Tongue (tissue), 2 donors: ENCODE data around the gene ZNF860. TPM values are rescaled to one million over a fixed set of nuclear protein-coding genes. Genes with fewer than 3 reads are reported as not detected.

Source experiments
- DNase-seq: peaks from one replicate; pipeline ENCODE4 v3.0.0-alpha.2; 2015
- total RNA-seq: library from RNA; depleted of rRNA; stranded (reverse); fragments of >200 nt; gene quantifications from one replicate; pipeline ENCODE4 v1.2.3, GENCODE V29; 2014

Gene ZNF860
- total RNA-seq = 1.9 TPM

DNA sequence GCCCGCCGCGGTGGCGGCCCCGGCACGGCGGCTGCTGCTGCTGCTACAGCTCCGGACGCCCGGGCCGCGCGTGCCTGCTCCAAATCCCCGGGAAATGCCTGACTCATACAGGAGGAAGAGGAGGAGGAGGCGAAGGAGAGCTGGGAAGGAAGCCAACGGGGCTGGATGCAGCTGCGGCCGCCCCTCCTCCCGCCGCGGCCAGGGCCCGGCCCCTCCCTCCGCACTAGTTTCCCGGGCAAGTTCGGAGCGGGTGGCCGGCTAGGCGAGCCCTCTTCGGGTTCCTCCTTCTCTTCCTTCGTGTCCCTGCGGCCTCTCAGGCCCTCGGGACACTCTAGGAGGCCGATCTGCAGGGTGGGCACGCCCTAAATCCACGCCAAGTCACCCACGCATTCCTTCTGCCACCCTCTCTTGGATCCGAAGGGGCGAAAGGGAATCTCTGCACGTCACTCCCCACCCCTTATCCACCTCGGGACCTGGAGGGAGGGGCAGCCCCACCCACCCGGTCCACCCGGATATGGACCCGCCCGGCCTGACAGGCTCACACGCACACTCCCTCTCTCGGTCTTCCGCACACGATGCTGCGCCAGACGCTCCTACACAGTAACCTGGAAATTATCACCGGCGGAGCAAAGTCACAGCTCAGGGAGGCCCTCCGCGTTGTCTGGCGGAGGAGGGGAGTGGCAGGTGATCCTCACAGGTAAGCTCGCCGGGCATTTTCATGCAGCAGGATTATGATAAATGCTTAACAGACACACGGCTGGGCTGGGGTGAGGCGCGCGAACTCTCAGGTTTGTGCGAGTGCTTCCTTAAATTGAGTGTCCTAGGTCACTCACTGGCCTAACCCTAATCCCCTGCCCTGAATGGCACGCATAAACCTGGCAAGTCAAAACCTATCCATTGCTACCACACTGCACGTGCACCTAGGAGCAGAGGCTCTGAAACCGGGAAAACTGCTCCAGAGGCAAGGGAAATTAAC is at the start of gene ZNF860, which contains the start of gene OSBPL10:
Gene ZNF860 (plus strand): TSS at position 545 of the 976 bp plus-strand sequence. CDS start 7,330 bp downstream, outside the sequence.
Gene OSBPL10 (minus strand): TSS at position 57 of the 976 bp plus-strand sequence. CDS start 83 bp downstream, outside the sequence.
- DNase-seq = peak; percentile 92

GRCh38 chr3:31932990-31933389 is 48.6 kb upstream of the ZNF860 start:
- no peak for DNase-seq

DNA sequence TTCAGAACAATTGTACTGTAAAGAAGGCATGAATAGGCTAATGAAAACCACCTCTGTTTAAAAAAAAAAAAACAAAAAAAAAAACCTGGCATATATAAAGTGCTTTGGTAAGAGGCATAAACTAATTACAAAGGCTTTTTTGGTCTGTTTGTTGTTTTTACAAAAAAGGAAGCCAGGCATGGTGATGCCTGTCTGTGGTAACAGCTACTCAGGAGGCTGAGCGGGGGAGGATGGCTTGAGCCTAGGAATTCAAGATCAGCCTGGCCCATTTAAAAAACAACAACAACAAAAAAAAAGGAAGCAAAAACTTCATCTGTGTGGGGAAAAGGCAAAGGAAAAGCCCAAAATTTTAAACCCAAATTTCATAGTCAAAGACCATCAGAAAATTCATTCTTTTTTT is 47.5 kb upstream of the ZNF860 start:
- no peak for DNase-seq

GRCh38 chr3:31934866-31935265 is 46.7 kb upstream of the ZNF860 start:
- DNase-seq = no peak

- peak; percentile 18 for DNase-seq
These were observed 45.0 kb upstream of the ZNF860 start for GRCh38 chr3:31936420-31937060.

DNA sequence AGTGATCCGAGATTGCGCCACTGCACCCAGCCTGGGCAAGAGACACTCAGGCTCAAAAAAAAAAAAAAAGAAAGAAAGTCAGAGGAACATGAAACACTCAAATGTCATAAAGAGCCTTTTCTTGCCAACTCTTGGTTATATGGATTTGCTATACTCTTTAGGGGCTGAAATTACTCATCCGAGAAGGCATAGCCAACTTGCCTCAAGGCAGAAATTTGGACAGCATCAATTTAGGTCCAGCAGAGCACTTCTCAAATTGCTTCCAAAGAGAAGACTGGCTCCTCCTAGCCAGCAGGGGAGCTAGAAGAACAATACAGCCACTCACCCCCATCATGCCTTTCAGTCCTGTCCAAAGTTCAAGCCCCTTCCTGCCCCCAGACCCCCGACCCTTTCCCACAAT is 44.3 kb upstream of the ZNF860 start:
- no peak for DNase-seq

- no peak for DNase-seq
These were observed 39.1 kb upstream of the ZNF860 start for GRCh38 chr3:31942446-31942845.

GRCh38 chr3:31943041-31943440 is 38.5 kb upstream of the ZNF860 start:
- no peak for DNase-seq

DNA sequence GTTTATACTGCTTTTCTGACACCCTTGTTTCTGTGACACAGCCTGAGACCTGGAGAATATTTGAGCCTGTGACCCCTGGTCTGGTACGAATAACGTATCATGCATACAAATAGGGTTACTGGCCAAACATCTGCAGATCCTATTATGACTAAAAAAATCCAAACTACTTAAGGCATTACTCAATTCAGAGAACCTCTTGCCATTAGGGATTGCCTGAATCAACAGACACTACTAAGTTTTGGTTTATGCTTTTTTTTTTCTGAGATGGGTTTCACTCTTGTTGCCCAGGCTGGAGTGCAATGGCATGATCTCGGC is 35.9 kb upstream of the ZNF860 start:
- peak; percentile 45 for DNase-seq

DNA sequence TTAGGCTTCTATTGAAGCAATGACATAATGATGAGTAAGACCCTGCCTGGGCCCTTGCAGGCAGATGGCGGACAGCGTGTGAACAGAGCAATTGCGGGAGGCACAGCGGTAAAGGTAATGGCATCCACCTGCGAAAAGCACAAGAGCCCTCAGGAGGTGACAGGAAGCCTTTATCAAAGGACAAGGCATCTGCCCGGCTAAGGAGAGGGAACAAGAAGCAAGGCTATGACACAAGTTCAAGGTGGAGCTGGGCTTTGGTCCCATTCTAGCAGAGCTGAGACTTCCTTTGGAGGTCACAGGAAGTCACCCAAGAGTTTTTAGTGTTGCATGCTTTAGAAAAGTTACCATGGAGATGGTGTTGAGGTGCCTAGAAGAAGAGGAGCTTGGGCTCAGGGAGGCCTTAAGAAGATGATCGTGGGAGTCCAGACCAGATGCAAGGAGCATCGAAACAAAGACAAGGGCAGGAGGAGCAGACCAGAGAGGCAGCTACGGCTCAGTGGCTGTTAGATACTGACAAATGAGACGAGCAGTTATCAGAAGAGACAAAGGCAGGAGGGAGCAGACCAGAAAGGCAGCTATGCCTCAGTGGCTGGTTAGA is 35.0 kb upstream of the ZNF860 start:
- DNase-seq = no peak

DNA sequence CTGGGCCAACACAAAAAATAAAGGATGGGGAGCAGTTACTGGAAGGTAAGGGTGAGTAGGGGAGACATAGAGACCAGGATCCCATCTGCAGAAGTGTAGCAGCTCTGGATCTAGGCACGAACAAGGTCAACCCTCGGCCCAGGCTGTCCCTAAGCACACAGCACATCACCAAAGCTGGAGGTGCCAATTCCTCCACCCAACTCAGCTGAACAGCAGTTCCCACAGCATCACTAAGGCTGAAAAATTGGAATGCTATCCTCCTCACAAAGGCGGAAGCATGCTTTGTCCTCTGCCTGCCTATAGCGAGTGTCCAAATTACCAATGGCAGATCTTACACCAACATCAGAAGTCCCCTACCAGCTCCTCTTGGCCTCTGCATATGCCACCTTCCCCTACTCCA is 34.4 kb upstream of the ZNF860 start:
- no peak for DNase-seq

GRCh38 chr3:31947671-31948091 is 33.9 kb upstream of the ZNF860 start:
- no peak for DNase-seq

- no peak for DNase-seq
These were observed 33.3 kb upstream of the ZNF860 start for GRCh38 chr3:31948280-31948679.

DNA sequence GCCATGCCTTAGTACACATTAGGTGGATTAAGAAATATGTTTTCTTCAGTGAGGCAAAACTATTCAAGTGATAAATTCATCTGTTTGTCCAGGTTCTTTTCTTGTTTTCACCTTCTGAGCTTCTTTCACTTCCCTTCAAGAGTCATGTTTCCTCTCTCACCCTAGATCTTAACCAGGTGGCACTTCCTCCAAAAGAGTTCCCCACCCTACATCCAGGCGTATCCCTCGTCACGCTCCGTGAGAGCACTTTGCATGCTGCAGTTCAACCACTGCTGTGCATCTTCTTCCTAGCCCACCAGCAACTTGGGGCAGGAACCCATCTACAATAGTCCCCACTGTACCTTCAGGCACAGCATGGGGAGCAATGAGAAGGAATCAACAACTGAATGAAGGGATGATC is 29.3 kb upstream of the ZNF860 start:
- no peak for DNase-seq

GRCh38 chr3:31953091-31953490 is 28.5 kb upstream of the ZNF860 start:
- DNase-seq = no peak

DNA sequence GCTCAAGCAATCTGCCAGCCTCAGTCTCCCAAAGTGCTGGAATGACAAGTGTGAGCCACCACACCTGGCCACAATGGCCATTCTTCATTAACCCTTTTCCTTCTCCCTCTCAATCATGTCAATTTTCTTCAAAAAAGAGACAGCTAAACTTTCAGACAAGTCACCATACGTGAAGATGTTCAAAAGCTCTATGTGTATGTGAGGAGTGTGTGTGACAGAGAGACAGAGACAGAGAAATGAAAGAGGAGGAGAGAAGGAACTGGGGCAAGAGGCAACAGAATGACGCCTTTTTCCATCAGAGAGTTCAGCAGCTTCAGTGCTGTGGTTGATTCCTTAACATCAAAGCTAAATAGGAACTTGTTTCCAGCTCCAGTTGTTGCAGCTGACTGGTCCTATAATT is 27.9 kb upstream of the ZNF860 start:
- DNase-seq = no peak

GRCh38 chr3:31955581-31955980 is 26.0 kb upstream of the ZNF860 start:
- DNase-seq = no peak

DNA sequence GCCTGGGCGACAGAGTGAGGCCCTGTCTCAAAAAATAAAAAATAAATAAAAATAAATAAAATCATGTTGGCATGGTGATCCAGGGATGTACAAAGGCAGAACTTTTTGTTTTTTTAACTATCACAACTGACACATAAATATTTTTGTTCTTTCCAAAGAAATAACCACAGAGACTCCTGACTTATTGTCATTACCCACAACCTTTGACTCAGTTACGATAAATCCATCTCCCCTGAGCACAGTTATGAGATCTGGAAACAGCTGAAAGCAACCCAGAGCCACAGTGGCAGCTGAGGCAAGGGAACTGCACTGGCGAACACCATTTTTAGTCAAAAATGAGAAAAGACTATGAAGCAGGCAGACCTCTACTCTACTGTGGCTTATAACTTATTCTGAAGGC is 24.4 kb upstream of the ZNF860 start:
- DNase-seq = no peak

DNA sequence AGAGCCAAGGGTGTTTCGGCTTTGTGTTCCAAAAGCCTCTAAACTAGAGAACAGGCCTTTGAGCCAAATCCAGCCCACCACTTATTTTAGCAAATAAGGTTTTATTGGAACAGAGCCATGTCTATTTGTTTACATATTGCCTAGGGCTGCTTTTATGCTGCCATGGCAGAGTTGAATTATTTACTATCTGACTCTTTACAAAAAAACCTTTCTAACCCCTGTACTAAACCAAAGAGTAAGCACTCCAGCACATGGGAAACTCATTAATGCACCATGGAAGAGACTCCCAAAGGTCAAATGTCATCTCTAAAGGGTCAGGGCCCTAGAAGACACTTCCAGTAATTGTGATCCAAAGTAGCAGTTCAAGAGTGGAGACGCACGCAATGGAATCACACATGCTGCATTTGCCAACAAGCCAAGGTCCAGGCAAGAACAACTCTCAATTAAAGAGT is 22.8 kb upstream of the ZNF860 start:
- peak; percentile 62 for DNase-seq

DNA sequence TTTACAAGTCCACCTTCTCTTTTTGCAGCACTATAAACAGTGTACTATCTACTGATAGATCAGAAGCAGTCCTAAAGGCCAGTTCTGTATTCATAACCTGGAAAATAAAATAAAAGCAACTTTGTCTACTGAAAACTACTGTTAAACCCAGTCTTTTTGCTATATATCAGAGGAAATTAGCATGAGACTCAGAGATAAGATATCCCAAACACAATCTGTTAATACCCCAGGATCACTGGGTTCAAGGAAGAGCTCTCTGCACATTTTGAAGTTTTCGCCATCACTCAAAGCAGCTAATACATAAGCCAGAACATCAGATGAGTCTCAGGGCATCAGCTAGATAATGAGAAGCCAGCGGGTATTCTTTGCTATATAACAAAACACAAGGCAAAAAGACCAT is 22.3 kb upstream of the ZNF860 start:
- no peak for DNase-seq

- DNase-seq = peak; percentile 64
These were observed 21.4 kb upstream of the ZNF860 start for GRCh38 chr3:31959951-31960792.

DNA sequence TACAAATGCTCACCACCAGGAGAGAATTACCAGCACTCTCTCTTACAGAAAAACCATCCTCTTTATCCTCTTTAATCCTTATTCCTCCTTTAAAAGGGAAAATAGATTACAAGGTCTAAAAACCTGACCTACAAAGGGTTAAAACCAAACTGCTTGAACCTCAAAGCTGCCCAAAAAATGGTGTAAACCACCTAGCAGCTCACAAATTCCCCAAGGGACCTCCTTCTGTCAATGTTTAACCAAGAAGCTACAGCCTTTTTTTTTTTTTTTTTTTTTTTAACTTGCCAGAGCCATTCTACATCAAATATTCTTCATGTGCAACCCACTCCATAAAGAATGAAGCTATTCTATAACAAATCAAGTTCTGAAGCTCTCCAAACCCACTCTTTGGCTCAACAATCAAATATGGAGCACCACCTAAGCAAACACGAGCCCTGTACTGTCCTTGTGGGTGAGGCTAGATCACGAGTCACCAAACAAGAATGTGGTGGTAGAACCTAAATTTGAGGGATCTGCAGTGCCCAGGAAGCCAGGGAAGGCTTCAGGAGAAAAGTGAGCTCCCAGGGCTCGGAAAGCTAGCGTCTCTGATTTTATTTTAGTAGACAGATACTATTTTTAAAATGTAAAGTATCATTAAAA is 20.6 kb upstream of the ZNF860 start:
- no peak for DNase-seq
